ENCODE data around the gene TTN.

Gene TTN

GRCh38 chr2:178574789-178575188 is 232.4 kb downstream of the TTN start:
- TF ChIP-seq CTCF (IDR thresholded peaks at IDR 0.05; ENCODE audit: low read depth, low read length): no peak
- no peak for DNase-seq (ENCODE audit: extremely low read depth, low read depth)

GRCh38 chr2:178568227-178568626 is 239.0 kb downstream of the TTN start:
- TF ChIP-seq CTCF (IDR thresholded peaks at IDR 0.05; ENCODE audit: low read depth, low read length): no peak
- DNase-seq (ENCODE audit: extremely low read depth, low read depth): no peak

GRCh38 chr2:178553047-178553446 is 254.2 kb downstream of the TTN start:
- peak; percentile 4 for DNase-seq (ENCODE audit: extremely low read depth, low read depth)
- TF ChIP-seq CTCF (IDR thresholded peaks at IDR 0.05; ENCODE audit: low read depth, low read length): no peak

GRCh38 chr2:178550352-178550751 is 256.9 kb downstream of the TTN start:
- TF ChIP-seq CTCF (IDR thresholded peaks at IDR 0.05; ENCODE audit: low read depth, low read length): no peak
- DNase-seq (ENCODE audit: extremely low read depth, low read depth): no peak

GRCh38 chr2:178542569-178542968 is 264.7 kb downstream of the TTN start:
- no peak for DNase-seq (ENCODE audit: extremely low read depth, low read depth)
- no peak for TF ChIP-seq CTCF (IDR thresholded peaks at IDR 0.05; ENCODE audit: low read depth, low read length)

- no peak for DNase-seq (ENCODE audit: extremely low read depth, low read depth)
- TF ChIP-seq CTCF (IDR thresholded peaks at IDR 0.05; ENCODE audit: low read depth, low read length): no peak
Measured at GRCh38 chr2:178542161-178542560, 265.1 kb downstream of the TTN start.

- no peak for DNase-seq (ENCODE audit: extremely low read depth, low read depth)
- no peak for TF ChIP-seq CTCF (IDR thresholded peaks at IDR 0.05; ENCODE audit: low read depth, low read length)
Measured at GRCh38 chr2:178536037-178536436, 271.2 kb downstream of the TTN start.

Data from AG09319 (cell line).